Lower leg skin (tissue), 3 donors: Measurements from ENCODE around the gene PDSS2.

Experiments
- POLR2A ChIP-seq, 2 donors: fragments of 450-650 bp; IDR thresholded peaks; one replicate each; pipeline ENCODE4 v1.6.1; 2016 to 2017; ENCODE audit warnings: antibody characterized with exemption in 2 of 2, mild to moderate bottlenecking in 1 of 2, moderate library complexity in 1 of 2
- TF ChIP-seq, protein P1 (sequence below), 3 donors: fragments of 450-650 bp; IDR thresholded peaks; one replicate each; pipeline ENCODE4 v1.5.1; 2016; ENCODE audit warnings: antibody characterized with exemption in 3 of 3, mild to moderate bottlenecking in 3 of 3, moderate library complexity in 2 of 3

DNA sequence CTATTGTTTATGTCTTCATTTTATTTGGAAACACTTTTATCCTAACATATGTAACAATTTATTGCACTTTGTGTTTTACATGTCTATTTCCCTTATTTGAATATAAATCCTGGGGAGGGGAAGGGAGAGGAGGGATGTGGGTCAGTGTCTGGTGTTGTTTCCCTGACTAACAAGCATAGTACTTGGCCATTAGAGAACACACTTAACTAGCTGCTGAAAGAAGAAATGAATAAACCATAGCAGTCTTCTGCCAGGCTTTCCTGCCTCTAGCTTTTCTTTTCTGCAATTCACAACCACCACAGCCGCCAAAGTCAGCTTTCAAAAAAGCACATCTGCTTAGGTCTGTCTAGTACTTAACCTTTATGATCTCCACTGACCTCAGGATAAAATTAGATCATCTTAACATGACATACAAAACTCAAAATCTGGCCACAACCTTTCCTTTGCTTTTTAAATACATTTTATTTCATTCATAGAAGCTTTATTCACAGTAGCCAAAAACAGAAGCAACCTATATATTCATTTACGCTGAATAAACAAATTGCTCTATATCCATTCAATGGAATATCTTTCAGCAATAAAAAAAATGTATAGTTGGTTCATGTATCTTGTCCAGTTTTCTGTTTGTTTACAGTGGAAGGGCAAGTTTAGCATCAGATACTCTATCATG, 16.3 kb downstream of the PDSS2 start:
- TF ChIP-seq, protein P1, sequence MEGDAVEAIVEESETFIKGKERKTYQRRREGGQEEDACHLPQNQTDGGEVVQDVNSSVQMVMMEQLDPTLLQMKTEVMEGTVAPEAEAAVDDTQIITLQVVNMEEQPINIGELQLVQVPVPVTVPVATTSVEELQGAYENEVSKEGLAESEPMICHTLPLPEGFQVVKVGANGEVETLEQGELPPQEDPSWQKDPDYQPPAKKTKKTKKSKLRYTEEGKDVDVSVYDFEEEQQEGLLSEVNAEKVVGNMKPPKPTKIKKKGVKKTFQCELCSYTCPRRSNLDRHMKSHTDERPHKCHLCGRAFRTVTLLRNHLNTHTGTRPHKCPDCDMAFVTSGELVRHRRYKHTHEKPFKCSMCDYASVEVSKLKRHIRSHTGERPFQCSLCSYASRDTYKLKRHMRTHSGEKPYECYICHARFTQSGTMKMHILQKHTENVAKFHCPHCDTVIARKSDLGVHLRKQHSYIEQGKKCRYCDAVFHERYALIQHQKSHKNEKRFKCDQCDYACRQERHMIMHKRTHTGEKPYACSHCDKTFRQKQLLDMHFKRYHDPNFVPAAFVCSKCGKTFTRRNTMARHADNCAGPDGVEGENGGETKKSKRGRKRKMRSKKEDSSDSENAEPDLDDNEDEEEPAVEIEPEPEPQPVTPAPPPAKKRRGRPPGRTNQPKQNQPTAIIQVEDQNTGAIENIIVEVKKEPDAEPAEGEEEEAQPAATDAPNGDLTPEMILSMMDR (IDR thresholded peaks at IDR 0.05) = no peak
- TF ChIP-seq POLR2A (IDR thresholded peaks at IDR 0.05) = no peak
